Measurements from ENCODE around the gene NCL. TPM values are rescaled to one million over a fixed set of nuclear protein-coding genes. Genes with fewer than 3 reads are reported as not detected.

The NCL gene
- total and polyA plus RNA-seq, 2 of the 13 experiments (the other 11 are each of a cell fraction or from before 2014, with no cell fraction given) = 105 to 779 TPM

GRCh38 chr2:231483398-231484329, 19.4 kb upstream of the NCL start:
- H3K27ac ChIP-seq (ENCODE audit: extremely low read length, insufficient read depth, low read length) = no peak overlapping the region
- peak; percentile 9 for ATAC-seq
- ChIA-PET POLR2A (interaction anchor here (1.4 to 2.5 kb wide), 3 partner anchors 16 to 32 kb away, joined by 5 to 40 read pairs (median 11); partner anchors contain the start of gene NCL), CTCF (ENCODE audit: low intra/inter-chr PET ratio, low total read pairs) (interaction anchor here (1.8 kb wide), 1 partner anchor 74 kb away, joined by 10 read pairs; no protein-coding TSS in a partner anchor)
- no peak overlapping the region for H2AFZ ChIP-seq (ENCODE audit: low read length)
- peak overlapping the region; percentile 78 for H3K4me2 ChIP-seq (ENCODE audit: low read depth, low read length)
- WGBS (ENCODE audit: low lambda C conversion rate) = 83% methylated on average over 64 of the region's 65 CpGs
- H3K27me3 ChIP-seq (ENCODE audit: control insufficient read depth in 1 of 2, insufficient read depth in 2 of 2, low read length in 2 of 2) = peaks cover 3 to 25% of the 10 kb centered on the region in 2 experiments; a peak in 2 of 5 replicates
- H3K4me3 ChIP-seq (replicated peaks in 1 of 3; ENCODE audit: insufficient read depth in 1 of 3, low read depth in 2 of 3, low read length in 3 of 3) = peak overlapping the region in 1 of 3 experiments; percentile 71; a peak in 1 of 6 replicates
- H3K4me1 ChIP-seq (ENCODE audit: insufficient read depth, low read length) = peaks cover 7% of the 10 kb centered on the region
- DNase-seq (ENCODE audit: low spot score) = no peak
- no TSS peak for BruUV-seq (replicated peaks)
- H3K9me3 ChIP-seq (ENCODE audit: low read length) = no peaks in the 10 kb centered on the region
- H4K20me1 ChIP-seq (ENCODE audit: insufficient read depth, low read length) = no peaks in the 10 kb centered on the region; the same call in 1 of the 2 replicates
- no peak for FAIRE-seq
- intact Hi-C loops (cut with micrococcal nuclease; ENCODE audit: unreplicated experiment) = loop anchor here (2.0 kb wide), 1 partner anchor 75 kb away; no protein-coding TSS in a partner anchor
- peak overlapping the region; percentile 71 for H3K9ac ChIP-seq (ENCODE audit: insufficient read depth, low read depth, low read length)
- no peaks in the 10 kb centered on the region for H3K36me3 ChIP-seq (replicated peaks in 1 of 2; ENCODE audit: control insufficient read depth in 1 of 2, insufficient read depth in 2 of 2, low read length in 2 of 2)
- in situ Hi-C loops (cut with HindIII; ENCODE audit: extremely low pct_ligation_motif_present, low pct_unique_long_range_greater_than_20kb) = loop anchor here (5.0 kb wide), 1 partner anchor 74 kb away; no protein-coding TSS in a partner anchor
- H3K79me2 ChIP-seq (ENCODE audit: insufficient read depth, low read length) = no peaks in the 10 kb centered on the region
- TF ChIP-seq ZNF670 (CRISPR knock-in tag; IDR thresholded peaks at IDR 0.05; ENCODE audit: borderline replicate concordance) = 0 out of 2 replicates have a peak, but pooled peaks have one; percentile 49
- TF ChIP-seq GRHL1 (CRISPR knock-in tag; conservative IDR thresholded peaks at IDR 0.05) = no peak
- peak; percentile 81 for TF ChIP-seq ZBTB33 (CRISPR knock-in tag; IDR thresholded peaks at IDR 0.05)
- TF ChIP-seq SRF (IDR thresholded peaks at IDR 0.05; ENCODE audit: low read depth, low read length) = no peak
- TF ChIP-seq ZNF644 (CRISPR knock-in tag; IDR thresholded peaks at IDR 0.05; ENCODE audit: low read depth) = no peak
- TF ChIP-seq USF2 (IDR thresholded peaks at IDR 0.05; ENCODE audit: low read depth, low read length) = no peak
- no peak for TF ChIP-seq USF2 (CRISPR knock-in tag; IDR thresholded peaks at IDR 0.05; ENCODE audit: borderline replicate concordance)
- peak; percentile 2; the same call in 1 of the 2 replicates for TF ChIP-seq THAP9 (CRISPR knock-in tag; IDR thresholded peaks at IDR 0.05; ENCODE audit: borderline replicate concordance)
- TF ChIP-seq BCL3 (CRISPR knock-in tag; IDR thresholded peaks at IDR 0.05) = 0 out of 2 replicates have a peak, but pooled peaks have one; percentile 5

Data from HepG2 (cell line).